Measurements from ENCODE around the gene SRGAP1.
"Not testable (repeated sequence)": the region's sequence is repeated elsewhere in the genome, so short reads cannot be mapped to it uniquely, and the experiment has no call there.

Gene SRGAP1

DNA sequence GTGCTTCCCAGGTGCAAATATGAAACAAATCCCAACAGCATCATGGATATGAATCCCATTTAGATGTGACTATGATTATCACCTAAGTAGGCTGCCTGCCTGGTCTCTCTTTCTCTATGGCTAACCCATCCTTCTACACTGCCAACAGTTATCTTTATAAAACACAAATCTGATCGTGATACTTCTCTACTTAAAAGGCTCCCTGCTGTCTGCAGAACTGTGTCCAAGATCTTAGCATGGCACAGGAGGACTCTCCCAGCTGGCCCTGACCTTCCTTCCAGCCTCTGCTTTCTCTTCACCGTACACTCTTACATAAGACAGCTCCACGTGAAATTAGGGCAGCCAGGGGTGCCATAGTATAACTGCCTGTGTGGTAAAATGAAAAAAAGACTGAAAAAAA lies 3.5 kb upstream of the SRGAP1 start:
- no peak for DNase-seq

DNA sequence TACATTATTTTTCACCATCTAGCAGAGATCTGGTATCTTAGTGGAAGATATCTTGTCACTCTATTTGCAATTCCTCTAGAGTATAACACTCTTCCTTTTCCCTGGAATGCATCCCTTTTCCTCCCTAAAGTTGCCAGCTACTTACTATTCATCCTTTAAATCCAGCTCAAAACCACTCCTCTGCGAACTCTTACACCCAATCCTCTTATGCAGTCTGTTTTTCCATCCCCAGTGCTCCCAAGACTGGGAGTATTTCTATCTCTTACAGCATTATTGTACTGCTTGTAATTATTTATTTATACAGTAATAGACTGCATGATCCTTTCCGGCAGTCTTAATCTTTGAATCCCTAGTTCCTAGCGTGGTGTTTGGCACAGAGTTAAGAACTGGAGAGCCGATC lies 2.9 kb upstream of the SRGAP1 start:
- DNase-seq: no peak

DNA sequence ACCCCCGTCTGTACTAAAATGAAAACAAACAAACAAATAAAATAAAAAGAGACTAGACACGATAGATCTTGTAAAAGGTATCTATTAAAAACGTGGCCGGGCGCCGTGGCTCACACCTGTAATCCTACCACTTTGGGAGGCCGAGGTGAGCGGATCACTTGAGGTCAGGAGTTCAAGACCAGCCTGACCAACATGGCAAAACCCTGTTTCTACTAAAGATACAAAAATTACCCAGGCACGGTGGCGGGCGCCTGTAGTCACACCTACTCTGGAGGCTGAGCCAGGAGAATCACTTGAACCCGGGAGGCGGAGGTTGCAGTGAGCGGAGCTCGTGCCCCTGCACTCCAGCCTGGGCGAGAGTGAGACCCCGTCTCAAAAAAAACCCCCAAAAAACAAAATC lies 1.8 kb upstream of the SRGAP1 start:
- not testable (repeated sequence) for DNase-seq

DNA sequence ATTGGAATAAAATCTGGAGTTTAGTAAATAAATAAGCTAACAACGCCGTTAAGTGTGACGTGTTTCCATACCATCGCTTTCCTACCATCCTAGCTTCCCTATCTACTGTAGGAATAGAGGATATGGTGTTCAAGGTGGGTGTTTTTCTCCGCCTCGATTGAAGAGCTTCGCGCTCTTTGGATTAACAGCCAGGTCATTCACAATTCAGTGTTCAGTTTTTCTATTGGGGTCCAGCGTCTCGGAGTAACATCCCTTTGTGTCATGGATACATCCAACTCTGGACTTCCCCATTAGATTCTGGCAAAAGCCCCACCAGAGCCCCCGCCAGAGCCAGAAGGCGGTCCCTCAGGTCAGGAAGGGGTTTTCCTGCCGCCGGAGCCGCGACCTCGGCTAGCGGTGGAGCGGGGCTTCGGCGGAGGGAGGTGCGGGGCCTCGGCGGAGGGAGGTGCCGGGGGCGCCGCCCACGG lies 1.2 kb upstream of the SRGAP1 start:
- no peak for DNase-seq

DNA sequence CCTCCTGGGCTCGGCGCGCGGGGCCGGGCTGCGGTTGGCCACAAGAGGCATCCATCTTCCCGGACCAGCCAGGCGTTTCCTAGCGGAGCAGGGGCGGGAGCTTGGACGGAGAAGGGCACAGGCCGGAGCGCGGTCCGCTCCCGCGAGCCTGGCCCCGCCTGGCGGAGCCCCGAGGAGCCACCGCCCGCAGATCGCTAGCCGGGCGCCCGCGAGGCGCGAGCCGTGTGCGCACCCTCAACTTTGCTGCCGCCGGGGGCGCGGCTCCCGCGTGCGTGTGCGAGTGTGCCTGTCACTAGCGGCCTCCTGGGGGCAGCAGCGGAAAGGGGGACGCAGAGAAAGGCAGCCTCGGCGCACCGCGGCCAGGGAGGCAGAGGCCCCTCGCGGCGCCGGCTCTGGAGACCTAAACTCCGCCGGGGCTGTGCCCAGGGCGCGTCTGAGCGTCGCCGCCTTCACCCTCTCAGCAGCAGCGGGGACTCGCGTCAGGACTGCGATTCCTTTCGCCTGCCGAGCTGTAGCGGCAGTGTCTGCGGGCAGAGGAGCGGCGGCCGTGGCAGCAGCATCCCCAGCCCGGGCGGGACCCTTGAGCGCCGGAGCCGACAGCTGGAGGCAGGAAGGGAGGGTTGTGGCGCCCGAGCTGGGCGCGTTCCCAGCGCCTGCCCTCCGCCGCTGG lies 644 bp upstream of the SRGAP1 start:
- DNase-seq: peak; percentile 85

DNA sequence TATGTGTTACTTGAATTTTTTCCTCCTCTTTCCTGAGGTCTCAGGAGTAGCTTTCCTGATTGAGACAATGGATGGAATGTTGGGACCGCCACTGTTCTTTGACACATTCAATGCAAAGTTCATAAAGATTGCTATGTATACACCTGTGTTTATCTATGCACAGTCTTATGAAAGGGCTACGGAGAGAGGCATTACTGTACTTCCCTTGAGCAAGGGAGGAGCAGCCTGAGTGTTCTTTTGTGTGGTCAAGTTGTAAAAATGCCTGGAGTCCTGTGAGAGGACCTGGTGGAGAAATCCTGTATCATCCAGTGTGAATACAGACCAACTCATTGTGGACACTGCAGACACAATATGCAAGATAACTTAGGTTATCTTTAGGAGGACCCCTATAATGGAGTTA lies 1.2 kb downstream of the SRGAP1 start:
- no peak for DNase-seq

DNA sequence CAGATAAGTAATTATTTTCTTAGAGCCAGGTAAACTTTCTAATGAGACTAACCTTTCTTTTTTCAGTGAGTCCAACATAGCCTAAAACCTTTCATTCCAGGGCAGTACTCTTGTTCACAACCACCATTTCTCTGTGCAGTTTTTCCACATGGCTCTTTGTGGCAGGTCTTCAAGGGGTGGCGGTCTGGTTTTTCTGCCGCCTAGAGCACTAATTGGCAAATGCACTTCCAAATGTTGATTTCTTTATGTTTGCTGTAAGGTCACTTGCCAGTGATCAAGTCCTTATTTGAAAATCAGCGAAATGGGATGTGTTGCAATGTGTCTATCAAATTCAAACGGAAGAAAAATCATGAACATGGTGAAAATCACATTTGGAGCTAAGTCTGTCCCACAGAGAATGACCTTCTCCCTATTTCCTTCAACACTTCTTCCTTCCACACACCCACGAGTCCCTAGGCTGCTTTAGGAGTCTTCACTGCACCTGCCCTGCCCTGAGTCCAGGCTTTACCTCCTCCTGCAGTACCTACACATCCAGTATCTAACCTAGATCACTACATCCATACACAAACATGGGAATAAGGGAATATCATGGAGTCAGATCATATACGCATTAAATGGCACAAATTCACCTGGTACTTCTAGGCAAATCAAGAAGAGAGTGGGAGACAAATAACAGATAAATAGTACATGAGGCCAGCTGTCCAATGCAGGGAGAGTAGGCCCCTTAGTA lies 1.9 kb downstream of the SRGAP1 start:
- no peak for DNase-seq

DNA sequence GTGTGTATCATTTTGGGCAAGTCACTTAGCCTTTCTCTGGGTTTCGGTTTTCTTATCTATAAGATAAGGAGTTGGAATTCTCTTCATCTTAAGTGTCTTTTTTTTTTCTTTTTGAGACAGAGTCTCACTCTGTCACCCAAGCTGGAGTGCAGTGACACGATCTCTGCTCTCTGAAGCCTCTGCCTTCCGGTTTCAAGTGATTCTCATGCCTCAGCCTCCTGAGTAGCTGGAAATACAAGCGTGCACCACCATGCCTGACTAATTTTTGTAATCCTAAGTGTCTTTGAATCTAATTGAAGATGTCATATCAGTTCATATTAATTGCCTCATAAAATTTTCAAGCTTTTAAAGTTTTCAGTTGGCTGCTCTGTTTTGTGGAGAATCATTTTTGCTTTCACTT lies 4.0 kb downstream of the SRGAP1 start:
- no peak for DNase-seq

DNA sequence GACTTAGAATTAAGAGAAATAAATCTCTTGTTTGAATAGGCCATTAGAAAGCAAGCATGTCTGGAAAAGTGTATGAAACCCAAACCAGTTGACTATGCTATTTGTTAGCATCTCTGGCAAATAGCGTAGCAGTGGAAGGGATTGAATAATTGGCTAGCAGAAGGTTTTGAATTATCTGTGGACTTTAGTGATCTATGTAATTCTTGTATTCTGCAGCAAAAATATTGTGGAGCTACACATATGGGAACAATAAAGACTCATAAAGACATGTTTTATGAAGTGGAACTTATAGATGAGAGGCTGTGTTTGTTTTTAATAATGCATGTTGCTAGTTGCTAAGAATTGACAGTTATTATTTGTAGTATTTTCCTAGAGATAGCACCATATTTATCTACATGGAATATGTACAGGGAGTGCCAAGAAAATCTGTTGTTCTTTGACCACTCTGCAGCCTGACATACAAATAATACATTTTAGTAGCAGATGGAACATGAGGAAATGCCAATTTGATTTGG lies 4.7 kb downstream of the SRGAP1 start:
- no peak for DNase-seq

DNA sequence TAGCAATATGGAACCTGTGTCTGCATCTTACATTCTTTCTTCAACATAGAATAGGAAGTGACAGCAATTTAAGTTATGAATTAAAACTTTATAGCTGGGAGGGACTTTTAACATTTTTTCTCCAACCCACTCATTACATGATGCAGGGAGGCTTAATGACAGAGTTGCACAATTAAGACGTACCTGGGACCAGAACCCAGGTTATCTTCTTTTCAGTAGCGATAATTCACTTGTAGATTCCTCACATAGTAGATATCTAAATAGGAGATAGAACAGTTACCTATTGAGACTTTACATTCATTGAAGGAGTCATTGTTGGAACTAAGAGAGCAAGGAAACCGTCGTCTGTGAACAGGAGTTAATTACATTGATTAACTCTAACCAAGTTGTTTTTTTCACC lies 5.1 kb downstream of the SRGAP1 start:
- no peak for DNase-seq

DNA sequence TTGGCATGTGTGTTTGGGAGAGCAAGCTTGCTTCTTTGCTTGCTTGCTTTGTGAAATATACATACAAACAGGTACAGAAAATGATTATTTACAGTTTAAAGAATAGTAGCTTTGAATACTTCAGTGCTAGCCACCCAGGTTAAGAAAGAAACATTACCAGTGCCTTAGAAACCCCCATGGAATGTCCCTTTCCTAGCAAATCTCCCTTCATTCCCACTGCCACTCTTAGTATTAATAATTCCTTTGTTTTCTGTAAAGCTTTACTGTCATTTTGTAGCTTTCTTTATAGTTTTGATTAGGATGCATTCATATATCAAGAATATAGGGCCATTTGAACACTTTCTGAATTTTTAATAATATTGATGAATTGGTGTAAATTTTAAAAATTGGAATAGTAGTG lies 9.5 kb downstream of the SRGAP1 start:
- no peak for DNase-seq

DNA sequence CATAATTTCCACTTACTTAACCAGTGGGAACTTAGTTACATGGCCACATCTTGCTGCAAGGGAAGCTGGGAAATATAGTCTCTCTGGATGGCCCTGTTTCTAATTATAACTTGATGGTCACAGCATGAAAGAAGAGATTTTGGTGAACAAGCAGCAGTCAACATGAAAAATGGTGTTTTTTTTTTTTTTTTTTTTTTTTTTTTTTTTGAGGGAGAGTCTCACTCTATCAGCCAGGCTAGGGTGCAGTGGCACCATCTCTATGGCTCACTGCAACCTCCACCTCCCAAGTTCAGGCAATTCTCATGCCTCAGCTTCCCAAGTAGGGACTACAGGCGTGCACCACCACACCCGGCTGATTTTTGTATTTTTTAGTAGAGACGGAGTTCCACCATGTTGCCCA lies 10.8 kb downstream of the SRGAP1 start:
- DNase-seq: no peak

DNA sequence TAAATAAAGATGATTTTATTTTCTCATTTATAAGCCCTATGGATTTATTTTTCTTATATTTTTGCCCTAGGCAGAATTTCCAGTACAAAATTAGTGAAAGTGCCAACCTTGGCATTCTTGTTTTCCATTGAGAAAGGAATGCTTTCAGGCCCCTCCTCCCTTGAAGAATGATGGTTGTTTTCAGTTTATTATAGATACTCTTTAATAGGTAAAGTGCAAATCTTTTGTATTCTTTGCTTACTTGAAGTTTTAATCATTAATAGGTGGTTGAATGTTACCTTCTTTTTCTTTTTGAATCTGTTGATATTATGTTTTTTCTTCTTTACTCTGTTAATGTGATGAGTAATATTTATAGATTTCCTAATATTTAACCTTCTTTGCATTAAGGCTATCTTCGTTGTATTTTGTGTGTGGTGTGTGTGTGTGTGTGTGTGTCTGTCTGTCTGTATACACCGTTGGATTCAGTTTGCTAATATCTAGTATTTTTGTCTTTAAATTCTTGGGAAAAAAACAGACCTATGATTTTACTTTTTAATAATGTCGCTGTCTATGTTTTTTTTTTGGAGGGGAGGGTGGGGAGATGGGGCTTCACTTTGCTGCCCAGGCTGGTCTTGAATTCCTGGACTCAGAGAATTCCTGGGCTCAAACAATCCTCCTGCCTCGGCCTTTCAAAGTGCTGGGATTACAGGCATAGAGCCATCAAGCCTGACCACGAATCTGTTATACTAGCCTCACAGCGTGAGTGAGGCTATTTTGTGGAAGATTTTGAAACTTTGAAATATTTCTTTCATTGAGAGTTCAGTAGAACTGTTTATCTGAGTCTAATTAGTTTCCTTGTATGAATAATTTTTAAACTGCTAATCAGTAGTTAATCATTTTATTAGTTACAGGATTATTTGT lies 13.5 kb downstream of the SRGAP1 start:
- DNase-seq: no peak

DNA sequence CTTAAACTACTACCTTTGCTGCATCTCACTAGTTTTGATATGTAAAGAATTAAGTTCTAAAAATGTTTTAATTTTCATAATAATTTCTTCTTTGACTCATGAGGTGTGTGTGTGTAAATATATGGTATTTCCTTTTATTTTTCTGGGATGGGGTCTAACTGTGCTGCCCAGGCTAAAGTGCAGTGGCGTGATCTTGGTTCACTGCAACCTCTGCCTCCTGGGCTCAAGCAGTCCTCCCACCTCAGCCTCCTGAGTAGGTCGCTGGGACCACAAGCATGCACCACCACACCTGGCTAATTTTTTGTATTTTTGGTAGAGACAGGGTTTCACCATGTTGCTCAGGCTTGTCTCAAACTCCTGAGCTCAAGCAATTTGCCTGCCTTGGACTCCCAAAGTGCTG lies 15.4 kb downstream of the SRGAP1 start:
- DNase-seq: not testable (repeated sequence)

DNA sequence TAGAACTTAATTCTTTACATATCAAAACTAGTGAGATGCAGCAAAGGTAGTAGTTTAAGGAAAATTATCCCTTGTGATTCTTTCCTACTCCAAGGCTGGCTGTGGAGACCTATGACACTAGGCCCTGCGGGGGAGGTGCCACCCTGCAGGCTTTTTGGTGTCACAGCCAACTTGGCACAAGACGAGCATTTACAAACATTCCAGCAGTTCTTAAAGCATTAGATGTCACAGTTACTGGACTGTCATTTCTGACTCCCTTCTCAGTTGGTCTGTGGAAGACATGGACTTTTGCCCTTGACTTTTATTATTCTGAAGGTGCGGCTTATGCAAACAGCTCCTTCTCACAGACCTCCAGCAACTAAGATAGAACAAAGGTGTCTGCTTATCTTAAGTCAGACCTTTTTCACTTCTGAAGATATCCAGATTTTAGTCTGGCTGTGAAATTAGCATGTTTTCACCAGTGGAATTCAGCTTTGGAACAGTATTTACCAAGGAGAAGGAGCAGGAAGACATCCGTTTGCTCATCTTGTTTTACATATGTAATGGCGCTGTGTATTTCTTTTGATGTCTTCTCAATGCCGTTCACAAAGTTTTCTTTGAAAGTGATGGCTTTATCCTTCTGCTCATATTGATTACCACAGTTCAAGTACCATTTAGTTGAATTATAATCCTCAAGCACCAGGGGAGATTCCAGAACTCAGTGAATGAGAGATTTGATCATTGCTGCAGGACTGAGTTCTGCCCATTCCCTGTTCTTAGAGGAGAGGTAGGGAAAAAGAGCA lies 17.9 kb downstream of the SRGAP1 start:
- DNase-seq: no peak

DNA sequence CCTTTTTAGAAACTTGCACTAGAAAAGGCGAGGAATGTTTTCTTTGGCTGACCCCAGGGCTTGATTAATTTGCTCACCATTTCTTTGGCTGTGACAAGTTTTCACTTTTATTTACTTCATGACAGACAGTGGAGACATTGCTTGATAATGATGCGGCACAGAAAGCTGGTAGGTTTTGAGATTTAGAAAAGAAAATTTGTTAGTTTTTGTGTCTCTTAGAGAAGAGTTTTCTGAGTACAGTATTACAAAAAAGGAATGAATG lies 18.4 kb downstream of the SRGAP1 start:
- no peak for DNase-seq

DNA sequence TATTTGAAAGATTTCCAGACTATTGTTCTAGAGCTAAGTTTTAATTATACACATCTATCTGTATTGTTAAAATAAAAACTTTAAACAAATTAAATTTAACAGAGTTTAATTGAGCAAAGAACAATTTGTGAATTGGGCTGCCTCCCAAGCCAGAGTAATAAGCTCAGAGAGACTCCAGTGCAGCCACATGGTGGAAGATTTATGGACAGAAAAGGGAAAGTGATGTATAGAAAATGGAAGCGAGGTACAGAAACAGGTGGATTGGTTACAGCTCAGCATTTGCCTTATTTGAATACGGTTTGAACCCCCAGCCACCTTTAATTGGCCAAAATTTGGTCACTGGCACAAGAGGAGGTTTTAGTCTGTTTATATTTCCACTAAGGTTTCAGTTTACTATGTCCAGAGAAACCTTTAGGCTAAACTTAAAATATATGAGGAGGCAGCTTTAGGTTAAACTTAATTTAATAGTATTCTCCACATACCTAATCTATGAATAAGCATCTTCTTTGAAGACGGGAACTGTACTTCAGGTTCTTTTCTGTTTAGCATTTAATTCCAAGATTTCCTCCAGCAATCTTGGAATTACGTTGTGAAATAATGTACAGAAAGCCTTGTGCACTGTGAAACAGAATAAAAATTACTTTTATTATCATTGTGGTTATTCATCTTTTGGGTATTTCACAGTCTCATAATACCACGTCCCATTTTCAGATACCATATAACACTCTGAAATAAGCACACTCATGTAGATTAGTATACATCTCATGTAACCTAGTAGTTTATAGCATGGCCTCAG lies 19.4 kb downstream of the SRGAP1 start:
- no peak for DNase-seq

DNA sequence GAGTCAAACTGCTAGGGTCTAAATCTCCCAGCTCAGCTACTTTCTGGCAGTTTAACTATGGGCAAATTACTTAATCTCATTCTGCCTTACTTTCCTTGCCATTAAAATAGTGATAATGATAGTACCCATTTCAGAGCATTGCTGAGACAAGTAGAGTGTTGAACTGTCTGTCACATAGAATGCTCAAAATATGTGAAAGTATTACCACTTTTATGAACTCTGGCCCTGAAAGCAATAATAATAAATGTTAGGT lies 19.9 kb downstream of the SRGAP1 start:
- DNase-seq: no peak

DNA sequence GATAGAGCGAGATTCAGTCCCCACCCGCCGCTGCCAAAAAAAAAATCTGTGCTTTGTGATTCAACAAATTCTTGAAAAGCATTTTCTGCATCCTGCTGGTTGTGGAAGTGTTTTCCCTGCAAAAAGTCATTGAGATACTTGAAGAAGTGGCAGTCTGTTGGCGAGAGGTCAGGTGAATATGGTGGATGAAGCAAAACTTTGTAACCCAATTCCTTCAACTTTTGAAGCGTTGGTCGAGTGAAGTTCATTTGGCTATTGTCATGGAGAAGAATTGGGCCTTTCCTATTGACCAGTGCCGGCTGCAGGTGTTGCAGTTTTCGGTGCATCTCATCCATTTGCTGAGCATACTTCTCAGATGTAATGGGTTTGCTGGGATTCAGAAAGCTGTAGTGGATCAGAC lies 20.9 kb downstream of the SRGAP1 start:
- DNase-seq: no peak

DNA sequence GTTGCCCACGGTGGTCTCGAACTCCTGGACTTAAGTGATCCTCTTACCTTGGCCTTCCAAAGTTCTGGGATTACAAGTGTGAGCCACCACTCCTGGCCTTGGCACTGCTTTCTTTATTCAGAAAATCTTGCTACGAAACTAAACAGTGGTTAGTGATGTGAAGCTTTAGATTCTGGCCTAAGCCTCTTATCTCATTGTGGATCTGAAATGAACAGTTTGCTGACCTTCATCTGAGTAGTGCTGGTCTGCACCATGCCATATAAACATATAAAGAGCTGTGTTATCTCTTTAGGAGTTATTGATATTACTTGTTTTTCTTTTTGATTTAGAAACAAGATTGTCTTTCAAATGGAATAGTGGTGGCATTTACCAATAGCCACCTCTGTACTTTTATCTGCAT lies 22.6 kb downstream of the SRGAP1 start:
- no peak for DNase-seq

DNA sequence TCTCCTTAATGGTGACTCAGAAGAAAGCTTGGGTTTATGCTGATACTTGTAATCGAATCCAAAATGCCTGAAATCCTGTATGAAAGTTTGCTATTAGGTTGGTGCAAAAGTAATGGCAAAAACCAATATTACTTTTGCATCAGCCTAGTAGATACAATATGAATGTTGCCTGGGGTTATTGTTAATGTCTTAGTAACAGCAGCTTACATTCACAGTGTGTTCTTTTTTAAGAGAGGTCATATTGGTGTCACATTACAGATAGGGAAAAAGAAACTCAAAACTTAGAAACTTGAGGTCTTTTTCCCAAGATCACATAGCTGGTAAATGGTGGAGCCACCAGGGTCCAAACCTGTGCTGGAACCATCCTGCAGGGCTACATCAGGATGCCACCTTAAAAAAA lies 25.2 kb downstream of the SRGAP1 start:
- DNase-seq: no peak

DNA sequence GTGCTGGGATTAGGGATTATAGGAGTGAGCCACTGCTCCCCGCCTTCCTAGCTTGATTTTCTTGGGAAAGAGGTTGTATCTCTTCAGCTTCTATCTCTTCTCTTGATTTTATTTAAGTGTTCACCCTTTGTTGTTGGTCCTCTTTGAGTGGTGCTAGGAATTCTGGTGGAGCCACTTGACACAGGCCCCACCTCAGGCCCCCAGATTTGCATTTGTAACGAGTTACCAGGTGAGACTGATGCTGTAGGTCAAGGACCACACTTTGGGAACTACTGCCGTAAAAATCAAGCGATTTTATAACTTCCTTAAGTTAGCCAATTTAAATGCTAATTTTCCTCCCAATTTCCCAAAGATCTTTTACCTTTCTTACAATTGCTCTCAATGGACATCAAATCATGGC lies 26.3 kb downstream of the SRGAP1 start:
- DNase-seq: no peak
